CD1c-positive myeloid dendritic cell (primary cell): ENCODE data around the gene ZBTB2.
"Not testable (repeated sequence)": the region's sequence is repeated elsewhere in the genome, so short reads cannot be mapped to it uniquely, and the experiment has no call there.

ENCODE experiments used
- DNase-seq: peaks from one replicate; pipeline ENCODE4 v3.0.0-alpha.2; 2016; ENCODE audit errors: extremely low spot score

ZBTB2 gene

DNA sequence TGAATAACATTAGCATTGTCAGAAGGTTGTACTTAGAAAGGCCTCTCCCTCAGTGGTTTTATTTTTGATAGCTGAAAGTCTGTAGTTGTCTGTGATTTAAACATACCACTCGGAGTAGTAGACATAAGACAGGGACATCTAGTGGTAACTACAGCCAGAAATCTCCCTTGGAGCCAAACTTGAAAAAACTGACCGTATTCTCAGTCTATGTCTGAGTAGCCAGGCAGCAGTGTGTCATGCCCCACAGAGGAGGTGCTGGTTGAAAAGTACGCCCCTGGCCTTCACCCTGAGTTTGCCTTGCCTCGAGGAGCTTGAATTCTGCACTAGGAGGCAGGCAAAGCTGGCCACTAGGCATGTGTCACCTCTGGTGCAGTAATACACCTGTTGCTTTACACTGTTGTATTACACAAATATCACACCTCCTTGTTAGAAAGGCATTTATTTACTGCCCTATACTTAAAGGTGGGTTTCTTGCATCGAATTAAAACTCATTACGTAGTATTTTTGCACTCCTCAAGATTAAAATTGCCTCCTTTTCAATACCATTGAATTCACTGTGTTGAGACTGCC lies 20.8 kb downstream of the ZBTB2 start:
- no peak for DNase-seq

DNA sequence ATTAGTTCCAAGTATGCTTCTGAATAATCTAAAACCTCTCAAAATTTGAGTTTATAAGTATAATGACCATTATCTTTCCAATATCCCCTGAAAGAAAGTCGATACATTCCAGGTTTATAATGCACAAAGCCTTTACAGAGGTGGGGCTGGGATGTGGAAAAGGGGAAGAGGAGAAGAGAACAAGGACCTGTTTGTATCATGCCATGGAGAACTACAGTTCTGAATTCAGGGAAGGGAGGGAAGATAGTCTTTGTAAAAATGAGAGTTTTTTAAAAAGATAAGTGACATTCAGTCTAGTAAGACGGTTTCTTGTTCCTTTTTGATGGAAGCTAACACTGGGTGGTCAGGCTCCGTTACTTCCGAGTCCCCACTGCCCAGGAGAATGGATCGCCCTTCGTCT lies 26.1 kb downstream of the ZBTB2 start:
- DNase-seq, result no peak

DNA sequence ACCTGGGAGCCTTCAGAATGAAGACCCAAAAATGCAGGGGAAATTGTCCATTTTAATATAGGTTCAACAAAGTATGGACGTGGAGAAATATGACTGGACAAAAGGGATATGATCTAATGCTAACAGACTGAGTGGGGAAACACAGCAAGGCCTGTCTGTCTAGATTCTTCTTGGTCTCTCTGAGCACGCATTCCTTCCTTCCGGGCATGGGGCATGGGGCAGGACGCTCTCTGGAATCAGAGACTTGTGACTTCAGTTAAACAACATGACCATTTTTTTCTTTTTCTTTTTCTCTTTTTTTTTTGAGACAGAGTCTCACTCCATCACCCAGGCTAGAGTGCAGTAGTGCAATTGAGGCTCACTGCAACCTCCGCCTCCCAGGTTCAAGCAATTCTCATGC lies 31.9 kb downstream of the ZBTB2 start:
- DNase-seq, result no peak

DNA sequence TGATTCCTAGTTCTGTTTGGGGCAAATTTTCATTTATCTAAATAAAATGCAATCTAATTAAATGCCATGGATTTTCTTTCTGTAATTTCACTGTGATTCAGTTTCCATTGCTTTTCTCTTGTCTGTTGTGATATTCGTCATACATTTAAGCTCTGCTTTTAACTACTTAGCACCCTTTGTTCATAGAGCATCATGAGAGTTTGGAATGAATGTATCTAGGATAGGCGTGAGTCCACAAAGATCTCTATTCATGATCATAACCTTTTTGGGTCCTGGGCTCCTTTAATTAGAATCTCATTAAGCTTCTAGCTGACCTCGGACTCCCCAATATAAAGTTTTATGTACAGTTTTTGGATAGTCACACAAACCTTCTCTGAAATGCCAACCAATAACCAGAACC lies 32.9 kb downstream of the ZBTB2 start:
- no peak for DNase-seq

DNA sequence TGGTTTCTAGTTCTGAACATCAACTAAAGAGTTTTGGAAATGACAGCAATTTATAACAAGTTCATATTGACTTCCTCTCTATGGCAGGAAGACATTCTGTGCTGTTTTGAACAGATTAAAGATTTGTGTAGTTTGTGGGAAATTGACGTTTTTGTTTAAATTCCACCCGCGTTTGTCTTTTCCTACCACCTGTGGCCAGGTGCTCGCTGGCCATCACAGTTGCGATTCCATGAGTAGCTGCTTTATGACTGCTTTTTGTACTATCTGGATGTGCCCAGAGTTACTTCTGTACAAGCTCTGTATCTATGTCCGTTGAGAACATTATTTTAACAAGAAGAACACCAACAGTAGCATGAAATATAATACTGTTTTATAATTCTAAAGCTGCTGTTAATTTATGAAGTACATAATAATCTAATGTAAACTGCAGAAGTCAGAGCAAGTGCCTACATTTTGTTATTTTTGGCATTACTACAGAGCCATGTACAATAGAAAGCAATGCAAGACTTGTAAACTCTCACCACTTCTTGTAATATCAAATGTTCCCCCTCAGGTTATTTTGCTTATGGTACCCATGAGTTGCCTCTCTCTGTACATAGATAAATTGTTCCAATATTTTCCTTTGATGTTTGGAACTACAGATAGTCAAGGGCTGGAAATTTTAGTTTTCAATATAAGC lies 33.5 kb downstream of the ZBTB2 start:
- no peak for DNase-seq

DNA sequence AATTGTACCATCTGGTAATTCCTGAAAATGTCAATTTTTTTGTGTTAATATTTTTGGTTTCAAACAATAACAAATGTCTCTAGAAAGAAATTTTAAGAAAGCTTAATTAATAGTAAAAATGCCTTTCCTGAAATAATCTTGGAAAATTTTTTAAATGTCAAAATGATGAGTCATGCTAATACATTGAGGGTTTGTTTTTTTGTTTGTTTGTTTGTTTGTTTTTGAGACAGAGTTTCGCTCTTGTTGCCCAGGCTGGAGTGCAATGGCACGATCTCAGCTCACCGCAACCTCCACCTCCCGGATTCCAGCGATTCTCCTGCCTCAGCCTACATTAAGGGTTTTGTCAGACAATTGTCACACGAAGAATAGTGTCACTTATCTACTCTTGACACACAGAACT lies 34.4 kb downstream of the ZBTB2 start:
- DNase-seq, result not testable (repeated sequence)

DNA sequence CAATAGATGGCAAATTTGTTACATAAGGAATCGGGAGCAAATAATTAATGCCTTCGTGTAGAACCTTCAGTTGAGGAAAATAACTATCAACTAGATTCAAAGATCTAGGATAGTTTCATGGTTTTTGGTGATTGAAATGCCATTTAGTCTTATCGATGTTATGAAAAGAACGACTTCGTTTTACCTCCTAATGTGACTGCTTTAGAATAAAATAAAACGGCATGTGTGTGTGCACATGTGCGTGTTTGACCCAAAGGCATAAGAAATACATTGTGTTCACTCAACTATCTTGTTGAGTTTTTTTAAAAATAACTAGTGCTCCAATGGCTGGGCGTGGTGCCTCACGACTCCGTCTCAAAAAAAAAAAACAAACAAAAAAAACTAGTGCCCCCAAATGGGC lies 37.6 kb downstream of the ZBTB2 start:
- no peak for DNase-seq

DNA sequence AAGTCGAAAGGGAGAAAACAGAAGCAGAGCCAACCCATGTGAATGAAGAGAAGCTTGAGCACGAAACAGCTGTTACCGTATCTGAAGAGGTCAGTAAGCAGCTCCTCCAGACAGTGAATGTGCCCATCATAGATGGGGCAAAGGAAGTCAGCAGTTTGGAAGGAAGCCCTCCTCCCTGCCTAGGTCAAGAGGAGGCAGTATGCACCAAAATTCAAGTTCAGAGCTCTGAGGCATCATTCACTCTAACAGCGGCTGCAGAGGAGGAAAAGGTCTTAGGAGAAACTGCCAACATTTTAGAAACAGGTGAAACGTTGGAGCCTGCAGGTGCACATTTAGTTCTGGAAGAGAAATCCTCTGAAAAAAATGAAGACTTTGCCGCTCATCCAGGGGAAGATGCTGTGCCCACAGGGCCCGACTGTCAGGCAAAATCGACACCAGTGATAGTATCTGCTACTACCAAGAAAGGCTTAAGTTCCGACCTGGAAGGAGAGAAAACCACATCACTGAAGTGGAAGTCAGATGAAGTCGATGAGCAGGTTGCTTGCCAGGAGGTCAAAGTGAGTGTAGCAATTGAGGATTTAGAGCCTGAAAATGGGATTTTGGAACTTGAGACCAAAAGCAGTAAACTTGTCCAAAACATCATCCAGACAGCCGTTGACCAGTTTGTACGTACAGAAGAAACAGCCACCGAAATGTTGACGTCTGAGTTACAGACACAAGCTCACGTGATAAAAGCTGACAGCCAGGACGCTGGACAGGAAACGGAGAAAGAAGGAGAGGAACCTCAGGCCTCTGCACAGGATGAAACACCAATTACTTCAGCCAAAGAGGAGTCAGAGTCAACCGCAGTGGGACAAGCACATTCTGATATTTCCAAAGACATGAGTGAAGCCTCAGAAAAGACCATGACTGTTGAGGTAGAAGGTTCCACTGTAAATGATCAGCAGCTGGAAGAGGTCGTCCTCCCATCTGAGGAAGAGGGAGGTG lies 38.7 kb downstream of the ZBTB2 start:
- no peak for DNase-seq

DNA sequence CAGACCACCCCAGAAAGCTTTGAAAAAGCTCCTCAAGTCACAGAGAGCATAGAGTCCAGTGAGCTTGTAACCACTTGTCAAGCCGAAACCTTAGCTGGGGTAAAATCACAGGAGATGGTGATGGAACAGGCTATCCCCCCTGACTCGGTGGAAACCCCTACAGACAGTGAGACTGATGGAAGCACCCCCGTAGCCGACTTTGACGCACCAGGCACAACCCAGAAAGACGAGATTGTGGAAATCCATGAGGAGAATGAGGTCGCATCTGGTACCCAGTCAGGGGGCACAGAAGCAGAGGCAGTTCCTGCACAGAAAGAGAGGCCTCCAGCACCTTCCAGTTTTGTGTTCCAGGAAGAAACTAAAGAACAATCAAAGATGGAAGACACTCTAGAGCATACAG lies 39.6 kb downstream of the ZBTB2 start:
- no peak for DNase-seq

DNA sequence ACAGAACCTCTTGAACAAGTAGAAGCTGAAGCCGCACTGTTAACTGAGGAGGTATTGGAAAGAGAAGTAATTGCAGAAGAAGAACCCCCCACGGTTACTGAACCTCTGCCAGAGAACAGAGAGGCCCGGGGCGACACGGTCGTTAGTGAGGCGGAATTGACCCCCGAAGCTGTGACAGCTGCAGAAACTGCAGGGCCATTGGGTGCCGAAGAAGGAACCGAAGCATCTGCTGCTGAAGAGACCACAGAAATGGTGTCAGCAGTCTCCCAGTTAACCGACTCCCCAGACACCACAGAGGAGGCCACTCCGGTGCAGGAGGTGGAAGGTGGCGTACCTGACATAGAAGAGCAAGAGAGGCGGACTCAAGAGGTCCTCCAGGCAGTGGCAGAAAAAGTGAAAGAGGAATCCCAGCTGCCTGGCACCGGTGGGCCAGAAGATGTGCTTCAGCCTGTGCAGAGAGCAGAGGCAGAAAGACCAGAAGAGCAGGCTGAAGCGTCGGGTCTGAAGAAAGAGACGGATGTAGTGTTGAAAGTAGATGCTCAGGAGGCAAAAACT lies 40.1 kb downstream of the ZBTB2 start:
- DNase-seq, result no peak

DNA sequence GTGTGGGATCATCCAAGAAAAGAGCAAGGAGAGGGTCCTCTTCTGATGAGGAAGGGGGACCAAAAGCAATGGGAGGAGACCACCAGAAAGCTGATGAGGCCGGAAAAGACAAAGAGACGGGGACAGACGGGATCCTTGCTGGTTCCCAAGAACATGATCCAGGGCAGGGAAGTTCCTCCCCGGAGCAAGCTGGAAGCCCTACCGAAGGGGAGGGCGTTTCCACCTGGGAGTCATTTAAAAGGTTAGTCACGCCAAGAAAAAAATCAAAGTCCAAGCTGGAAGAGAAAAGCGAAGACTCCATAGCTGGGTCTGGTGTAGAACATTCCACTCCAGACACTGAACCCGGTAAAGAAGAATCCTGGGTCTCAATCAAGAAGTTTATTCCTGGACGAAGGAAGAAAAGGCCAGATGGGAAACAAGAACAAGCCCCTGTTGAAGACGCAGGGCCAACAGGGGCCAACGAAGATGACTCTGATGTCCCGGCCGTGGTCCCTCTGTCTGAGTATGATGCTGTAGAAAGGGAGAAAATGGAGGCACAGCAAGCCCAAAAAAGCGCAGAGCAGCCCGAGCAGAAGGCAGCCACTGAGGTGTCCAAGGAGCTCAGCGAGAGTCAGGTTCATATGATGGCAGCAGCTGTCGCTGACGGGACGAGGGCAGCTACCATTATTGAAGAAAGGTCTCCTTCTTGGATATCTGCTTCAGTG lies 40.8 kb downstream of the ZBTB2 start:
- DNase-seq, result no peak

DNA sequence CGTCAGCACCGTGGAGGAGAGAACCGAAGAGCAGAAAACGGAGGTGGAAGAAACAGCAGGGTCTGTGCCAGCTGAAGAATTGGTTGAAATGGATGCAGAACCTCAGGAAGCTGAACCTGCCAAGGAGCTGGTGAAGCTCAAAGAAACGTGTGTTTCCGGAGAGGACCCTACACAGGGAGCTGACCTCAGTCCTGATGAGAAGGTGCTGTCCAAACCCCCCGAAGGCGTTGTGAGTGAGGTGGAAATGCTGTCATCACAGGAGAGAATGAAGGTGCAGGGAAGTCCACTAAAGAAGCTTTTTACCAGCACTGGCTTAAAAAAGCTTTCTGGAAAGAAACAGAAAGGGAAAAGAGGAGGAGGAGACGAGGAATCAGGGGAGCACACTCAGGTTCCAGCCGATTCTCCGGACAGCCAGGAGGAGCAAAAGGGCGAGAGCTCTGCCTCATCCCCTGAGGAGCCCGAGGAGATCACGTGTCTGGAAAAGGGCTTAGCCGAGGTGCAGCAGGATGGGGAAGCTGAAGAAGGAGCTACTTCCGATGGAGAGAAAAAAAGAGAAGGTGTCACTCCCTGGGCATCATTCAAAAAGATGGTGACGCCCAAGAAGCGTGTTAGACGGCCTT lies 41.6 kb downstream of the ZBTB2 start:
- no peak for DNase-seq

DNA sequence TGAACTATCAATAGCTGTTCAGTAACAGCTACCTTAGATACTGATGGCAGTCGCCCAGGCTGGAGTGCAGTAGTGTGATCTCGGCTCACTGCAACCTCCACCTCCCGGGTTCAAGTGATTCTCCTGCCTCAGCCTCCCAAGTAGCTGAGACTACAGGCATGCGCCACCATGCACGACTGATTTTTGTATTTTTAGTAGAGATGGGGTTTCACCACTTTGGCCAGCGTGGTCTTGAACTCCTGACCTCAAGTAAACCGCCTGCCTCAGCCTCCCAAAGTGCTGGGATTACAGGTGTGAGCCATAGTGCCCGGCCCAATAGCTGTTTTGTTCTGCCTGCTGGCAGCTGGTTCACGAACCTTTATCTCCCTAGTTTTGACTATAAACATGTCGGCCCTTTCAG lies 48.6 kb downstream of the ZBTB2 start:
- DNase-seq, result not testable (repeated sequence)

DNA sequence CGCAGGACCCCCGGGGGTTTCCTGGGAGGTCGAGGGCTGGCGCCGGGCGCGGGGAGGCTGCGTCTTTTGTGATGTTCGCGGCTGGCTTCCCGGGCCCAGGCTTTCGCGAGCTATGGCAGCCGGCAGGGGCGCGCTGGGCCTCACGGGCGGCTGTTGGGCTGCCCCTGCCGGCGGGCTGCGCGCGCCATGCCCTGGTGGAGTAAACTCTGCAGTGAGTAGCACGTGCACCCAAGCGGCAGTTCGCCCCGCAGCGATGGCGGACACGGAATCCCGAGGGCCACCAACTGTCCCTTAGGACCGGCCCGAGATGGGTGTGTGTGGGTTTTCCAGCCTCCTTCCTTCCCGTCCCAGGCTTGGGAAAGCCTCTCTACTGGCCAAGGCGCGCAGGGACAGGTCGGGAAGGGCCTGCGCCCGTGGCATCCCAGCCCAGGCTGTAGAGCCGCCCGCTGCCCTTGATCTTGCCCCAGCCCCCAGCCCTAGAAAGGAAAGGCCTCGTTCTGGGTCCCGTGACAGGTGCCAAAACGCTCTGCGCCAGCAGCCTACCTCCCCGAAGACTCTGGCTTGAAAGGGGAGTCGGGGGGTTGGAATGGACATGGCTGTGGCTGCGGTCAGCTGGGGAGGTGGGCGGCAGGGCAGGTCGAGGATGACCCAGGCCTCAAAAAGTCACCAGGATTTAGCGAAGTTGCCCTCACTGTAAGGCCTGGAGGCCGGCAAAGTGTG lies 49.7 kb downstream of the ZBTB2 start:
- DNase-seq, result no peak

DNA sequence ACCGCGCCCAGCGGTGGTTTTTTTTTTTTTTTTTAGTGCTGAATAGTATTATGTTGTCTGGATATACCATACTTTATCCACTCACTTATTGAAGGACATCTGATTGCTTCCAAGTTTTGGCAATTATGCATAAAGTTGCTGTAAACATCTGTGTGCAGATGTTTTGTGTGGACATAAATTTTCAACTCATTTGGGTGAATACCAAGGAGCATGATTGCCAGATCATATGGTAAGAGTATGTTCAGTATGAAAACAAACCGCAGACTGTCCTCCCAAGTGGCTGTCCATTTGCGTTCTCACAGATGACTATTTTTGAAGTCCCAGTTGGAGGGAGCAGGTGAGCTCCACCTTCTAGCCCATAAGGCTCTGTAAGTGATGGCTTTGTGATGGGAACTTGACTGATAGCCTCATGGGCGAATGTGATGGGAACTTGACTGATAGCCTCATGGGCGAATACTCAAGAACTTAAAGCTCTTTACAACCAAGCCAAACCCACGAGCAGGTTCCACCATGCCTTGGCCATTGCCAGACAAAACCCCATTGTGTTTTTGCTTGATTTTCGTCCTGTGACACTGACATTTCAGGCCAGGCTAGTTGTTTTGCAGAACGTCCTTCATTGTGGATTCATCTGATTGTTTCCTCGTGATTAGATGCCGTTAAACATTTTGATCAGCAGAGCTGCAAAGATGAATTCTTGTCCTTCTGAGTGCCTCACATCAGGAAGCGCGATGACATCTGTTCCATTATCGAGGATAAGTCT lies 51.0 kb downstream of the ZBTB2 start:
- no peak for DNase-seq

DNA sequence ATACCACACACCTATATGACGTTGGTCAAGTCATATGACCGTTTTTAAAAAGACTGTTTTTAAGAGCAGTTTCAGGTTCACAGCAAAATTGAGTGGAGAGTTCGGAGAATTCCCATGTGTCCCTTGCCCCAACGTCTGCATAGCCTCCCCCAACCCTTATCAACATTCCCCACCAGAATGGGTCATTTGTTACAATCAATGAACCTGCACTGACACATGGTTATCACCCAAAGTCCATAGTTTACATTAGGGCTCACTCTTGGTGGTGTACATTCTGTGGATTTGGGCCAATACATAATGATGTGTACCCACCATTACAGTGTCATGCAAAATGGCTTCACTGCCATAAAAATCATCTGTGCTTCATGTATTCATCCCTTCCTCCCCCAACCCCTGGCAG lies 52.0 kb downstream of the ZBTB2 start:
- no peak for DNase-seq

DNA sequence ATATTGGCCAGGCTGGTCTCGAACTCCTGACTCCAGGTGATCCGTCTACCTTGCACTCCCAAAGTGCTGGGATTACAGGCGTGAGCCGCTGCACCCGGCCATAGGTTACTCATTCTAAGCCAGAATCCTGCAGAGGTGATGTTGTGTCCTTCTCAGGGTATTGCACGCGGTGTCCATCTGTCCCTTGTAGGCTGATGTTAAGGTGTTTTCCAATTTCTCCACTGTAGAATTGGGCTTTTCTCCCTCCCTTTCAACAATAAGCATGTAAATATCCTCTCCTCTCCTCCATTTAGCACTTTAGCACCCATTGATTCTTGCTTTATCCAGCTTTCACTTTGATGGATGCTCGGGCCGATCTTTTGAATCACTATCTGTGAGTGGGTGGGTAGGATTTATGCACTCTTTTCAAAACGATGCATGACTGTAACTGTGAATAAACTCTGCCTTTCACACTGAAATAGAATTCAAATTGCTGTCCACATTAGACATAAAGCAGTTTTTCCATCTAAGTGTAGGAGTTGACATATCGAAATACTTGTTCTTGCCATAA lies 52.6 kb downstream of the ZBTB2 start:
- no peak for DNase-seq

DNA sequence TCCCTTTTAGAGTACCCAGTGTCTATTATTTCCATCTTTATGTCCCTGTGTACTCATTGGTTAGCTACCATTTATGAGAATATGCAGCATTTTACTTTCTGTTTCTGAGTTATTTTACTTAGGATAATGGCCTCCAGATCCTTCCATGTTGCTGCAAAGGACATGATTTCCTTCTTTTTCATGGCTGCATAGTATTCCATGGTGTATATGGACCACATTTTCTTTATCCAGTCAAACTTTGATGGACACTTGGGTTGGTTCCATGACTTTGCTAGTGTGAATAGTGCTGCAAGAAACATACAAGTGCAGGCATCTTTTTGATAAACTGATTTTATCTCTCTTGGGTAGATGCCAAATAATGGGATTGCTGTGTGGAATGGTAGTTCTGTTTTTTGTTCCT lies 55.4 kb downstream of the ZBTB2 start:
- DNase-seq, result no peak

DNA sequence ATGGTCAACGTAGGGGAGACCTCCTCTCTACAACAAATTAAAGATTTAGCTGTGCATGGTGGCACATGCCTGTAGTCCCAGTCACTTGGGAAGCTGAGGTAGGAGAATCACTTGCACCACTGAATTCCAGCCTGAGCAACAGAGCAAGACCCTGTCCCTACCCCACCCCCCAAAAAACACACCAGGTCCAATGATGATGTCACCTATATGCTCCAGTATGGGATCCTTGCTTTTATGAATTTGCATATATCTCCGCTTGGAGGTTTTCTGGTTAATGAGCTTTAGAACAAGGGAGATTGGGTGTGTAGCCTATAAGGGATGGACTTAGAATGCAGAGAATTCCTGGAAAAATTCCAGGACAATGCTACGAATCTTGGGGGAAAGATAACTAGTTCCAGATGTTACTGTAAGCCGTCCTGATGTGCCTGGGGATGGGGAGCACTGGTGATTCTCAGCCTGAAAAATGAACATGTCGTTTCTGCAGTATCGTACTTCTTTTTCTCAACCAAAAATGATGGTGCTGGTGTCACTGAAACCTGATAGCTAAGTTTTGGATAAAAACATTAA lies 61.1 kb downstream of the ZBTB2 start:
- no peak for DNase-seq
